Subcutaneous preadipocyte (primary cell): ENCODE results near the gene GRIFIN. TPM values are rescaled to one million over a fixed set of nuclear protein-coding genes. Genes with fewer than 3 reads are reported as not detected.

Experiments used
- total RNA-seq: library from RNA; depleted of rRNA; stranded (reverse); fragments of >200 nt; gene quantifications from 2 replicates; pipeline ENCODE4 v1.2.3, GENCODE V29; 2012

The GRIFIN gene
- not detected in 2 replicates for total RNA-seq

GRCh38 chr7:2476298-2476697 is at the start of gene GRIFIN:
TSS of gene GRIFIN (minus strand) at chr7:2476398. CDS start at chr7:2476383, 15 bp downstream.

GRCh38 chr7:2519119-2519930 is 43.1 kb upstream of the GRIFIN start, which contains the start of gene LFNG:
TSS of gene LFNG (plus strand) at chr7:2519774. CDS start at chr7:2519862, 88 bp downstream.

Other genes starting within 250 kb of the GRIFIN start
- 35.6 and 44.4 TPM in 2 replicates for gene MAD1L1, start 243.5 kb downstream of the GRIFIN start, total RNA-seq
- 15.8 and 17.4 TPM in 2 replicates for gene MRM2, start 234.2 kb downstream of the GRIFIN start, total RNA-seq
- gene NUDT1, start 234.2 kb downstream of the GRIFIN start, total RNA-seq = 26.6 and 36.0 TPM in 2 replicates
- gene SNX8, start 162.0 kb downstream of the GRIFIN start, total RNA-seq = 17.3 and 23.7 TPM in 2 replicates
- 191 and 238 TPM in 2 replicates for gene EIF3B, start 121.6 kb downstream of the GRIFIN start, total RNA-seq
- gene CHST12, start 72.8 kb downstream of the GRIFIN start, total RNA-seq = 1.8 and 2.7 TPM in 2 replicates
- 1.1 and 3.7 TPM in 2 replicates for gene LFNG, start 43.4 kb upstream of the GRIFIN start, total RNA-seq
- gene BRAT1, start 79.1 kb upstream of the GRIFIN start, total RNA-seq = 26.8 and 30.5 TPM in 2 replicates
- 9.2 and 11.7 TPM in 2 replicates for gene IQCE, start 82.6 kb upstream of the GRIFIN start, total RNA-seq
- 19.0 and 24.6 TPM in 2 replicates for gene TTYH3, start 155.6 kb upstream of the GRIFIN start, total RNA-seq
- gene AMZ1, start 211.8 kb upstream of the GRIFIN start, total RNA-seq = under 0.01 TPM in 1 of 2 replicates, not detected in the other